ENCODE measurements around the gene DHRS7B.

Gene DHRS7B

GRCh38 chr17:21164620-21165019 is 37.9 kb downstream of the DHRS7B start:
- H3K27ac ChIP-seq = no peak overlapping the region
- ChIA-PET CTCF (no interaction called here), POLR2A (ENCODE audit: low non-redundant PET) (no interaction called here)
- DNase-seq (ENCODE audit: low spot score) = no peak
- TF ChIP-seq, protein P1, sequence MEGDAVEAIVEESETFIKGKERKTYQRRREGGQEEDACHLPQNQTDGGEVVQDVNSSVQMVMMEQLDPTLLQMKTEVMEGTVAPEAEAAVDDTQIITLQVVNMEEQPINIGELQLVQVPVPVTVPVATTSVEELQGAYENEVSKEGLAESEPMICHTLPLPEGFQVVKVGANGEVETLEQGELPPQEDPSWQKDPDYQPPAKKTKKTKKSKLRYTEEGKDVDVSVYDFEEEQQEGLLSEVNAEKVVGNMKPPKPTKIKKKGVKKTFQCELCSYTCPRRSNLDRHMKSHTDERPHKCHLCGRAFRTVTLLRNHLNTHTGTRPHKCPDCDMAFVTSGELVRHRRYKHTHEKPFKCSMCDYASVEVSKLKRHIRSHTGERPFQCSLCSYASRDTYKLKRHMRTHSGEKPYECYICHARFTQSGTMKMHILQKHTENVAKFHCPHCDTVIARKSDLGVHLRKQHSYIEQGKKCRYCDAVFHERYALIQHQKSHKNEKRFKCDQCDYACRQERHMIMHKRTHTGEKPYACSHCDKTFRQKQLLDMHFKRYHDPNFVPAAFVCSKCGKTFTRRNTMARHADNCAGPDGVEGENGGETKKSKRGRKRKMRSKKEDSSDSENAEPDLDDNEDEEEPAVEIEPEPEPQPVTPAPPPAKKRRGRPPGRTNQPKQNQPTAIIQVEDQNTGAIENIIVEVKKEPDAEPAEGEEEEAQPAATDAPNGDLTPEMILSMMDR (conservative IDR thresholded peaks at IDR 0.05; ENCODE audit: low read depth) = no peak

- DNase-seq (ENCODE audit: low spot score) = no peak
- CTCF ChIA-PET = interaction anchor here (0.6 kb wide), 1 partner anchor 11 kb away, joined by 7 read pairs; no protein-coding TSS in a partner anchor
- TF ChIP-seq, protein P1 (conservative IDR thresholded peaks at IDR 0.05; ENCODE audit: low read depth) = no peak
- H3K27ac ChIP-seq = no peak overlapping the region
- POLR2A ChIA-PET (ENCODE audit: low non-redundant PET) = no interaction called here
Observed at GRCh38 chr17:21165922-21166594, 39.3 kb downstream of the DHRS7B start.

- H3K27ac ChIP-seq = no peak overlapping the region
- CTCF ChIA-PET = no interaction called here
- POLR2A ChIA-PET (ENCODE audit: low non-redundant PET) = no interaction called here
- no peak for DNase-seq (ENCODE audit: low spot score)
- TF ChIP-seq, protein P1 (conservative IDR thresholded peaks at IDR 0.05; ENCODE audit: low read depth) = no peak
Observed at GRCh38 chr17:21166595-21167210, 39.9 kb downstream of the DHRS7B start.

GRCh38 chr17:21167303-21167702 is 40.5 kb downstream of the DHRS7B start:
- TF ChIP-seq, protein P1 (conservative IDR thresholded peaks at IDR 0.05; ENCODE audit: low read depth) = no peak
- no peak overlapping the region for H3K27ac ChIP-seq
- DNase-seq (ENCODE audit: low spot score) = no peak
- ChIA-PET CTCF (no interaction called here), POLR2A (ENCODE audit: low non-redundant PET) (no interaction called here)

DNA sequence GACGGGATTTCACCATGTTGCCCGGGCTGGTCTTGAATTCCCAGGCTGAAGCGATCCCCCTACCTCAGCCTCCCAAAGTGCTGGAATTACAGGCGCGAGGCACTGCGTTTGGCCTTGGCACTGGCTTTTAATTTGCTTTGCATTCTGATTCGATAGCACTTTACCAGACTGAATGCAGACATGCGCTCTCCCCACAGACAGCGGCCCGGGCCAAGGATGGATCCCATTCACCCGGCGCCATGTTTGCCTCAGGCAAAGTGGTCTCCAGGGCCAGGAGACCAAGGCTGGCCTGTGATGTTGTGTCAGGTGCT is 41.7 kb downstream of the DHRS7B start:
- CTCF ChIA-PET = no interaction called here

GRCh38 chr17:21169496-21169895 is 42.7 kb downstream of the DHRS7B start:
- DNase-seq (ENCODE audit: low spot score) = no peak
- ChIA-PET POLR2A (ENCODE audit: low non-redundant PET) (no interaction called here), CTCF (no interaction called here)

More for the DNA sequence above, 41.7 kb downstream of the DHRS7B start:
- POLR2A ChIA-PET (ENCODE audit: low non-redundant PET) = no interaction called here
- no peak overlapping the region for H3K27ac ChIP-seq
- TF ChIP-seq, protein P1 (conservative IDR thresholded peaks at IDR 0.05; ENCODE audit: low read depth) = no peak
- DNase-seq (ENCODE audit: low spot score) = no peak

More at GRCh38 chr17:21169496-21169895, 42.7 kb downstream of the DHRS7B start:
- no peak overlapping the region for H3K27ac ChIP-seq
- TF ChIP-seq, protein P1 (conservative IDR thresholded peaks at IDR 0.05; ENCODE audit: low read depth) = no peak
